ENCODE results near the gene KRTAP5-11.
"Not testable (repeated sequence)": the region's sequence is repeated elsewhere in the genome, so short reads cannot be mapped to it uniquely, and the experiment has no call there.

DNA sequence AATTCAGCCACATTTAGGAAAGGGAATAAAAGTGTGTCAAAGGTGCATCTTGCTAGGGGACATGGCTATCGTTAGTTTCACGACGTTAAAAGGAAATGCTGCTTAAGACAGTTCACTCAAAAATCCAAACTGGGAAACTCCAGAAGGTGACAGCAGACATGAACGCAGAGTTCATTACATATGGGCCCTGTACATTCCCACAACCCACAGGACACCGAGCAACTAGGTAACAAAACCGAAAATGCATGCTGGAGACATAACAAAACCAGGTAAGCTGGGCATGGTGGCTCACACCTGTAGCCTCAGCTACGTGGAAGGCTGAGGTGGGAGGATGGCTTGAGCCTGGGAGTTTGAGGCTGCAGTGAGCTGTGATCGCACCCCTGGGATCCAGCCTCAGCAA, 15.0 kb downstream of the KRTAP5-11 start:
- not testable (repeated sequence) for TF ChIP-seq EZH2phosphoT487 (IDR thresholded peaks at IDR 0.05; ENCODE audit: unreplicated experiment); EZH2 (IDR thresholded peaks at IDR 0.05; ENCODE audit: low read depth, unreplicated experiment); POLR2AphosphoS5 (IDR thresholded peaks at IDR 0.05; ENCODE audit: low read depth); JUNB (IDR thresholded peaks at IDR 0.05; ENCODE audit: unreplicated experiment); NANOG (IDR thresholded peaks at IDR 0.05; ENCODE audit: borderline replicate concordance)
- TF ChIP-seq, protein P1, sequence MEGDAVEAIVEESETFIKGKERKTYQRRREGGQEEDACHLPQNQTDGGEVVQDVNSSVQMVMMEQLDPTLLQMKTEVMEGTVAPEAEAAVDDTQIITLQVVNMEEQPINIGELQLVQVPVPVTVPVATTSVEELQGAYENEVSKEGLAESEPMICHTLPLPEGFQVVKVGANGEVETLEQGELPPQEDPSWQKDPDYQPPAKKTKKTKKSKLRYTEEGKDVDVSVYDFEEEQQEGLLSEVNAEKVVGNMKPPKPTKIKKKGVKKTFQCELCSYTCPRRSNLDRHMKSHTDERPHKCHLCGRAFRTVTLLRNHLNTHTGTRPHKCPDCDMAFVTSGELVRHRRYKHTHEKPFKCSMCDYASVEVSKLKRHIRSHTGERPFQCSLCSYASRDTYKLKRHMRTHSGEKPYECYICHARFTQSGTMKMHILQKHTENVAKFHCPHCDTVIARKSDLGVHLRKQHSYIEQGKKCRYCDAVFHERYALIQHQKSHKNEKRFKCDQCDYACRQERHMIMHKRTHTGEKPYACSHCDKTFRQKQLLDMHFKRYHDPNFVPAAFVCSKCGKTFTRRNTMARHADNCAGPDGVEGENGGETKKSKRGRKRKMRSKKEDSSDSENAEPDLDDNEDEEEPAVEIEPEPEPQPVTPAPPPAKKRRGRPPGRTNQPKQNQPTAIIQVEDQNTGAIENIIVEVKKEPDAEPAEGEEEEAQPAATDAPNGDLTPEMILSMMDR (conservative IDR thresholded peaks at IDR 0.05; ENCODE audit: low read depth in 2 of 2) = not testable (repeated sequence)
- TF ChIP-seq, protein P2, sequence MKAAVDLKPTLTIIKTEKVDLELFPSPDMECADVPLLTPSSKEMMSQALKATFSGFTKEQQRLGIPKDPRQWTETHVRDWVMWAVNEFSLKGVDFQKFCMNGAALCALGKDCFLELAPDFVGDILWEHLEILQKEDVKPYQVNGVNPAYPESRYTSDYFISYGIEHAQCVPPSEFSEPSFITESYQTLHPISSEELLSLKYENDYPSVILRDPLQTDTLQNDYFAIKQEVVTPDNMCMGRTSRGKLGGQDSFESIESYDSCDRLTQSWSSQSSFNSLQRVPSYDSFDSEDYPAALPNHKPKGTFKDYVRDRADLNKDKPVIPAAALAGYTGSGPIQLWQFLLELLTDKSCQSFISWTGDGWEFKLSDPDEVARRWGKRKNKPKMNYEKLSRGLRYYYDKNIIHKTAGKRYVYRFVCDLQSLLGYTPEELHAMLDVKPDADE (IDR thresholded peaks at IDR 0.05) = not testable (repeated sequence)
- TF ChIP-seq, protein P3, sequence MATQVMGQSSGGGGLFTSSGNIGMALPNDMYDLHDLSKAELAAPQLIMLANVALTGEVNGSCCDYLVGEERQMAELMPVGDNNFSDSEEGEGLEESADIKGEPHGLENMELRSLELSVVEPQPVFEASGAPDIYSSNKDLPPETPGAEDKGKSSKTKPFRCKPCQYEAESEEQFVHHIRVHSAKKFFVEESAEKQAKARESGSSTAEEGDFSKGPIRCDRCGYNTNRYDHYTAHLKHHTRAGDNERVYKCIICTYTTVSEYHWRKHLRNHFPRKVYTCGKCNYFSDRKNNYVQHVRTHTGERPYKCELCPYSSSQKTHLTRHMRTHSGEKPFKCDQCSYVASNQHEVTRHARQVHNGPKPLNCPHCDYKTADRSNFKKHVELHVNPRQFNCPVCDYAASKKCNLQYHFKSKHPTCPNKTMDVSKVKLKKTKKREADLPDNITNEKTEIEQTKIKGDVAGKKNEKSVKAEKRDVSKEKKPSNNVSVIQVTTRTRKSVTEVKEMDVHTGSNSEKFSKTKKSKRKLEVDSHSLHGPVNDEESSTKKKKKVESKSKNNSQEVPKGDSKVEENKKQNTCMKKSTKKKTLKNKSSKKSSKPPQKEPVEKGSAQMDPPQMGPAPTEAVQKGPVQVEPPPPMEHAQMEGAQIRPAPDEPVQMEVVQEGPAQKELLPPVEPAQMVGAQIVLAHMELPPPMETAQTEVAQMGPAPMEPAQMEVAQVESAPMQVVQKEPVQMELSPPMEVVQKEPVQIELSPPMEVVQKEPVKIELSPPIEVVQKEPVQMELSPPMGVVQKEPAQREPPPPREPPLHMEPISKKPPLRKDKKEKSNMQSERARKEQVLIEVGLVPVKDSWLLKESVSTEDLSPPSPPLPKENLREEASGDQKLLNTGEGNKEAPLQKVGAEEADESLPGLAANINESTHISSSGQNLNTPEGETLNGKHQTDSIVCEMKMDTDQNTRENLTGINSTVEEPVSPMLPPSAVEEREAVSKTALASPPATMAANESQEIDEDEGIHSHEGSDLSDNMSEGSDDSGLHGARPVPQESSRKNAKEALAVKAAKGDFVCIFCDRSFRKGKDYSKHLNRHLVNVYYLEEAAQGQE (IDR thresholded peaks at IDR 0.05; ENCODE audit: unreplicated experiment) = not testable (repeated sequence)
